Subcutaneous abdominal adipose tissue (tissue), 5 donors: ENCODE results near the gene CHST14.
A peak's percentile ranks its signal among the peaks of the same experiment; 100 is the strongest.

Experiments
- H3K27ac ChIP-seq: one replicate; pipeline ENCODE4 v1.7.0; 2013; ENCODE audit warnings: low read depth, mild to moderate bottlenecking, inconsistent platforms, low read length, moderate library complexity
- H3K27me3 ChIP-seq, 5 donors: one replicate each; pipeline ENCODE4 v1.7.0; 2013; ENCODE audit warnings: low read length in 5 of 5, inconsistent platforms in 1 of 5; ENCODE audit not compliant: control insufficient read depth in 5 of 5, insufficient read depth in 4 of 5
- H3K36me3 ChIP-seq, 5 donors: one replicate each; pipeline ENCODE4 v1.7.0; 2013; ENCODE audit warnings: low read length in 5 of 5; ENCODE audit not compliant: control insufficient read depth in 5 of 5, insufficient read depth in 5 of 5
- H3K4me1 ChIP-seq, 5 donors: one replicate each; pipeline ENCODE4 v1.7.0; 2013; ENCODE audit warnings: low read length in 5 of 5, mild to moderate bottlenecking in 3 of 5, moderate library complexity in 1 of 5; ENCODE audit not compliant: control insufficient read depth in 5 of 5, insufficient read depth in 5 of 5
- H3K4me3 ChIP-seq, 5 donors: one replicate each; pipeline ENCODE4 v1.7.0; 2013; ENCODE audit warnings: low read length in 5 of 5, low read depth in 1 of 5
- H3K9ac ChIP-seq, 5 donors: one replicate each; pipeline ENCODE4 v1.7.0; 2013; ENCODE audit warnings: low read length in 5 of 5, mild to moderate bottlenecking in 4 of 5, moderate library complexity in 3 of 5
- H3K9me3 ChIP-seq, 5 donors: one replicate each; pipeline ENCODE4 v1.7.0; 2013; ENCODE audit warnings: low read length in 5 of 5; ENCODE audit not compliant: control insufficient read depth in 5 of 5
- donor health status: healthy.
- donor health status: healthy.
- donor health status: healthy.
- donor health status: healthy.
- donor health status: healthy.

CHST14 gene

DNA sequence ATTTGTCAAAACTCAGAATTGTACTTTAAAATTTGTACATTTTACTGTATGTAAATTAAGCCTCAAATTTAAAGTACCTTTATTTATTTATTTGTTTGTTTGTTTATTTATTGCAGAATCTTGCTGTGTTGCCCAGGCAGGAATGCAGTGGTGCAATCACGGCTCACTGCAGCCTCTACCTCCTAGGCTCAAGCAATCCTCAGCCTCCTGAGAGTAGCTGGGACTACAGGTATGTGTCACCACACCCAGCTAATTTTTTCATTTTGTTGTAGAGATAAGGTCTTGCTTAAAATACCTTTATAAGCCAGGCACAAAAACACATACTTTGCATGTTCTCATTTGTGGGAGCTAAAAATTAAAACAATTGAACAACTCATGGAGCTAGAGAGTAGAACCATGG is 37.4 kb downstream of the CHST14 start:
- H3K4me3 ChIP-seq = no peak overlapping the region
- peaks cover 0 to 26% (median 23%) of the 10 kb centered on the region in 5 donors for H3K4me1 ChIP-seq
- H3K27ac ChIP-seq = no peak overlapping the region
- peaks cover 0 to 4% (median 0%) of the 10 kb centered on the region in 5 donors for H3K27me3 ChIP-seq
- no peaks in the 10 kb centered on the region for H3K9me3 ChIP-seq
- no peaks in the 10 kb centered on the region for H3K36me3 ChIP-seq
- no peak overlapping the region for H3K9ac ChIP-seq

DNA sequence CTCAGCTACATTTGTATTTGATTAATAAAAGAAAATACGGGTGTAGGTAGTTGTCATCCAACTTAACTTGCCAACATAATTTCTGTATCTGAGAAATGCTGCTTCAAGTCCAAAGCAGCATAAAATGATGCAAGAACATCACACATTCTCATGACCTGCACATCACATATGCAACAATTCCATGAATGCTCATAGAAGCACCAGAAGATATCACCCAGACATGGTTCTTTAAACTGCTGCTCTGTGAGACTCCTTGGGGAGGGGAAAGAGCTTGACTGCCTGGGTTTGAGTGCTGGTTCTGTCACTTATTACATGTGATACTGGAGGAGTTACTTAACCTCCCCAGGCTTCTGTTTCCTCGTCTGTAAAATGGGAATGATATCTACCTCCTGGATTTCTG is 39.4 kb downstream of the CHST14 start:
- Histone ChIP-seq H3K27ac (no peak overlapping the region), H3K9me3 (no peaks in the 10 kb centered on the region), H3K9ac (no peak overlapping the region), H3K36me3 (no peaks in the 10 kb centered on the region), H3K4me3 (no peak overlapping the region), H3K27me3 (peaks cover 0 to 4% (median 0%) of the 10 kb centered on the region in 5 donors), H3K4me1 (peaks cover 0 to 26% (median 23%) of the 10 kb centered on the region in 5 donors)

DNA sequence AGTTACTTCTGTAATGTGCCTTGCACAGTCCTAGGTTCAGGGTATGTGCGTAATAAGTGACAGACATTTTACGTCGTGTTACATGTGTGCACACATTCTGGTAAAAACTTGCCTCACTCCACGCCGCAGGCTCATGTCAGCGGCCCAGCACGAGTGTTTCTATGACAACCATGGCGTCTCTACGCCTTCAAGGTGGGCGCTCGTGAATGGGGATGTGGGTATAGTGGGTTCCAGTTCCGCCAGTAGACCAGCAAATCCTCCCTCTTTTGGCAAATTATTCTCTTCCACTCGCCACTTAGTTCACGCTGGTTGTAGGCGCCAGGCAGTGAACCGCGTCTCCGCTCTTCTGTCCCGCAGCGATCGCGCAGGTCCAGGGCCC is 40.3 kb downstream of the CHST14 start:
- Histone ChIP-seq H3K9me3 (no peaks in the 10 kb centered on the region), H3K36me3 (no peaks in the 10 kb centered on the region), H3K4me3 (peak overlapping the region; percentile 64 to 75 (median 69)), H3K4me1 (peaks cover 0 to 26% (median 23%) of the 10 kb centered on the region in 5 donors), H3K27ac (no peak overlapping the region), H3K27me3 (peaks cover 0 to 4% (median 0%) of the 10 kb centered on the region in 5 donors), H3K9ac (peak overlapping the region in 4 of 5 donors; percentile 47 to 71 (median 70))

DNA sequence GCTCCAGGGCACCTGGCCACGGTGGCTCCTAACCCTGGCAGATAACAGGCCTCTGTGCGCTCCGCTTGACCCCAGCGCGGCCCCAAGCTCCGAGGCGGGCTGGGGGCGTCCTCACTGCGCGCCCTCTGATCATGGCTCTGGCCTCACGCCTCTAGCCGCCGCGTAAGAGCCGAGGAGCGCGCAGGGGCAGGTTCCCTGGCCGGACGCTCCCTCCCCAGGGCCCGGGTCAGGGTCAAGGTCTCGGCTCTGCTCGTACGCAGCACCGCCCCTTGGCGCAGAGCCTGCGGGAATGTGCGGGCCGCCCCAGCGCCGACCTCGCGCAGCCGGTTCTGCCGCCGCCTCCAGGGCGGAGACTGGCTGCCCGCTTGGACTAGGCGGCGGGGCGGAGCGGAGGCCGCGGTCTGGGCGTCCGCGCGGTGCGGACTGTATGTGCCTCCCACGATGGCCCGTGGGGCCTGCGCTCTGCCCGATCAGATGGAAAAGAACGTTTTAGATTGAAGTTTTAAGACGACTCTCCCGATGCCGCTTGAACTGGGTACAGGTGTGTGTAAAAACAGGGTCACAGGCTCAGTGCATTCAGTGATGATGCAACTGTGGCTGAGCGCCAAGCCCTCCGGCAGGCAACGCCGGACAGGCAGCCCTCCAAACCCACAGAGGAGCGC is 40.8 kb downstream of the CHST14 start:
- Histone ChIP-seq H3K9me3 (no peaks in the 10 kb centered on the region), H3K4me1 (peaks cover 0 to 26% (median 23%) of the 10 kb centered on the region in 5 donors), H3K4me3 (peak overlapping the region; percentile 44 to 75 (median 69)), H3K36me3 (no peaks in the 10 kb centered on the region), H3K27ac (no peak overlapping the region), H3K9ac (peak overlapping the region in 4 of 5 donors; percentile 47 to 71 (median 70)), H3K27me3 (peaks cover 0 to 4% (median 0%) of the 10 kb centered on the region in 5 donors)

DNA sequence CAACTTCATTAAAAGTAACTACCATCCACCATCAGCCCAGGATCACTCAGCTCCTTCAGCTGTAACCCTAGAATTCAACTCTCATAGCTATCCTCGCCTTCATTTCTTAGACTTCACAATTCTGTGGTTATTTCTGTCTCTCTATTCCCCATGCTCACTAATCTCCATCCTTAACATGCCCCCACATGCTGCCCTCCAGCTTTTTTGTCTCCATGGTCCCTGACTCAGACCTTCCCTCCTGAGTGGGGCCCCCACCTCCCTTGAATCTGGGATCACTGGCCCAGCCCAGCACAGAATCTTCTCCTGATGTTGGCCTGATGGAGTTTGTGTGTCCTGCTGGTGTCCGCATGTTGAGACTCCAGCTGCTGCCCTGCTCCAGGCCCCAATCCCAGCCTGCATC is 41.7 kb downstream of the CHST14 start:
- no peak overlapping the region for H3K4me3 ChIP-seq
- H3K4me1 ChIP-seq = peaks cover 0 to 18% (median 15%) of the 10 kb centered on the region in 5 donors
- H3K9me3 ChIP-seq = no peaks in the 10 kb centered on the region
- no peak overlapping the region for H3K27ac ChIP-seq
- H3K27me3 ChIP-seq = peaks cover 0 to 4% (median 0%) of the 10 kb centered on the region in 5 donors
- H3K36me3 ChIP-seq = no peaks in the 10 kb centered on the region
- H3K9ac ChIP-seq = no peak overlapping the region

DNA sequence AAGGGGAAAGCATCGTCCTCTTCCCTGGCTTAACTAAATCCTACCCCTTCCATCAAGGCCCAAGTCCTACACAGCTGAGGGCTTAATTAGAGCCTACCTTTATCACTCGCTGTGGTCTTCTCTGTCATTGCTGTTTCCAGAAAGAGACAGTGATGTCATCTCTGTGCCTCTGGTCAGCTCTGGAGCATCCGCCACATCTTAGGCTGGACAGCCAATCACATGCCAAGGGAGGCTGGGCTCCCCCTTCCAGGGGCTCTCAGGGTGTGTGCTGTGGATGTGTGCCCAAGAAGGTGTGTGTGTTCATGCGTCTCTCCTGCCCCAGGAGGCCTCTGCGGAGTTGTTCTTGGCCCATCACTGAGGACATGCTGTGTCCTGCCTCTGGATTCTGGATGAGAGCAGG is 42.8 kb downstream of the CHST14 start:
- no peaks in the 10 kb centered on the region for H3K36me3 ChIP-seq
- peaks cover 0 to under 1% (median 0%) of the 10 kb centered on the region in 5 donors for H3K27me3 ChIP-seq
- H3K27ac ChIP-seq = no peak overlapping the region
- no peak overlapping the region for H3K9ac ChIP-seq
- no peak overlapping the region for H3K4me3 ChIP-seq
- peaks cover 0 to 18% (median 14%) of the 10 kb centered on the region in 5 donors for H3K4me1 ChIP-seq
- H3K9me3 ChIP-seq = no peaks in the 10 kb centered on the region

DNA sequence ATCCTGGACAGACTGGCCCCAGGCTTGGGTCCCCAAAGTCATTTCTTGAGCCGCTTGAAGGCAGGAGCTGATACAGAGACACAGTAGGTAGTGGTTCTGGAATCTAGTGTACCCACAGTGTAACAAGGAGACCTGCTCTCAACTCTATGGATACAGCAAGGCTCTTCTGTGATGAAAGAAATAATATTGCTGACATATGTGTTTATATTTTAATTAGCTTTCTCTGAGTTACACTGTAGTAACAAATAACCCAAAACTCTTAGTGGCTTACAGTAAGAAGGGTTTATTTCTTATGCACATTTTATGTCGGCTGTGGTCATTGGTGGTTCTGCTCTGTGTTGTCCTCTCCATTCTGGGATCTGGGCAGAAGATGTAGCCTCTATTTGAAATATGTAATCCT is 45.5 kb downstream of the CHST14 start:
- no peaks in the 10 kb centered on the region for H3K36me3 ChIP-seq
- H3K27ac ChIP-seq = no peak overlapping the region
- no peaks in the 10 kb centered on the region for H3K9me3 ChIP-seq
- no peak overlapping the region for H3K4me3 ChIP-seq
- no peaks in the 10 kb centered on the region for H3K27me3 ChIP-seq
- no peak overlapping the region for H3K9ac ChIP-seq
- H3K4me1 ChIP-seq = peaks cover 0 to 14% (median 12%) of the 10 kb centered on the region in 5 donors
